GM21390 (cell line): Measurements from ENCODE around the gene NR2F2.
"Not testable (repeated sequence)": the region's sequence is repeated elsewhere in the genome, so short reads cannot be mapped to it uniquely, and the experiment has no call there.

Experiments used
- ATAC-seq: cut with Tn5 transposase; IDR thresholded peaks from one replicate; pipeline ENCODE4 v1.9.1; 2021; ENCODE audit not compliant: unreplicated experiment

The NR2F2 gene

DNA sequence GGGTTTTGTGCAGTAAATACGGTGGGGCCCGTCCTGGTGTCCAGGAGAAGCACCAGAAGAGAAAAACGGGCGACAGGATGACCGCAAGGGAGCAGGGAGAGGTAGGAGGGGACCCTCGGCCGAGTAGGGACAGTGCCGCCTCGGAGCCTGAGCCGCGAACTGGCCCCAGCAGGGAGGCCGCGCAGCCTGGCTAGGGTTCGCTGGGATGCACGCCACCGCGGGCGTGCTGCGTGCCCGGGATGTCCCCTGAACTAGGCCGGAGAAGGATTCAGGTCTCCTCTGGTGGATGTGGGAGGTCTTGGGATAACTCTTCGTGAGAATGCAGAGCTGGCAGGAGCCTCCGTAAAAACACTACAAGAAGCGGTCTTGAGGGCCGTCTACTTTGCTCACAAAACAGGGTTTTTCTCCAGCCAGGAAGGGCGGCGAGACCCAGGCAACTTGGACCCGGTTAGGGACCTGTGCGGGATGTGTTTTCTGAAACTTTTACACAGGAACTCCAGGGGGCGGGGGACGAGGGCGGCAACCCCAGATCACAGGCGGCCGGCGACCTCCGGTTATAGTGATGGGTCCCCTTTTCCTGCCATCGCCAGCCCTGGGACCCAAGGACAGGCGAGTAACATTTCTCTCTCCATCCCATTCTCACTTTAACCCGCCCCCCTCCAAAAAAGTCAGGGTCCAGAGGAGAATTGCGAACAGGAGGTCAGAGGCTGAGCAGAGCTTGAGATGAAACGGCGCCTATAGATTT is 35.5 kb downstream of the NR2F2 start:
- no peak for ATAC-seq

- no peak for ATAC-seq
These were observed 36.0 kb downstream of the NR2F2 start for GRCh38 chr15:96366526-96366877.

- ATAC-seq, result no peak
These were observed 37.1 kb downstream of the NR2F2 start for GRCh38 chr15:96367311-96368200.

DNA sequence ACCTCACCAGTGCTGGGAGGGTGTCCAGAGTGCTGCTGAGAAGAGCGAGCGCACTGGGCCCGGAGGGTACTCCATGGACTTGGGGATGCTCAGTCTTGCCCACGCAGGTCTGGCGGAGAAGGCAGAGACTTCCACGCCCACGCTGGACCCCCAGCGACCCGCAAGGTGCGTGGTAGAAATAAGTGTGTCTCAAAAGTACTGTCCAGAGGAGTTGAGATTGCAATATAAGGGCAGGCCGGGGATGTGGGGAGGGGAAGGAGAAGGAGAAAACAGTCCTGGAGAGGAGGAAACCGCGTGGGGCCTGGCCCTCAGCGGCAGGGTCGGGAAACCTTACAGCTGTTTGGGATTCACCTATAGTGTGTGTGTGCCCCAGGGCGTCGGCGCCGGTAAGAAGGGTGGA is 38.9 kb downstream of the NR2F2 start:
- ATAC-seq, result no peak

DNA sequence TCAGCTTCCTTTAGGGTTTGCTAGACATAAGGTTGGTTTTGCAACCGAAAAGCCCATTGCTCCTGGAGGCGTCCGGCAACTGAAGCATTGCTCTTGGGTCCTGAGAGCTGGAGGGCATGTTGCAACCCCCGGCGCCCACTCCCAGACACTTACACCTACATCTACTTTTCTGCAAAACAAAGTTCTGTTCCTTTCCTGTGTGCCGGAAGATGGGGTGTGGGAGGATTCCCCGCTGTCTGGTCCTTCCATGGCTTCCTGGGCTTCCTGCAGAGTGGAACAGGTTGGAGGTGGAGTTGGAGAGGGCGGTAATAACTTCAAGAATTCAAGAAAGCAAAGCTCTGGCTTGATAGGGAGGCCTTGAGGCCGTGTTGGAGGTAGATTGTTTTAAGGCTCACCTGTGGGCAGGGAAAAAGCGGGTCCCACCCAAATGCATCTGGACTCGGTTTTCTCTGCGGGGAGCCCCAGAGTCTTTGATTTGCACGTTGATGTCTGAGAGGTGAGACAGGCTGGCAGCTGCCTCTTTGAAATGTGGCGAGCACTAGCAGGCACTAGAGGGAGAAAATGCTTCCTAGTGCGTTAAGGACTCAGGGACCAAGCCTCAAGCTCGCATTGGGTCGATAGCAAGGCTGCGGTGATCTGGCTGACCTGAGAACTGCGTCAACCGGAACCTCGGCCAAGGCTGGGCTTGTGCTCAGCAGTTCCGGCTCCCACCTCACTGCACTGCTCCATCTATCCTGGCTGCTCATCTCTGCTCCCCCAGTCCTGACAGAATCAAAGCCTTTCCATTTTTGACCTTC is 39.5 kb downstream of the NR2F2 start:
- no peak for ATAC-seq

DNA sequence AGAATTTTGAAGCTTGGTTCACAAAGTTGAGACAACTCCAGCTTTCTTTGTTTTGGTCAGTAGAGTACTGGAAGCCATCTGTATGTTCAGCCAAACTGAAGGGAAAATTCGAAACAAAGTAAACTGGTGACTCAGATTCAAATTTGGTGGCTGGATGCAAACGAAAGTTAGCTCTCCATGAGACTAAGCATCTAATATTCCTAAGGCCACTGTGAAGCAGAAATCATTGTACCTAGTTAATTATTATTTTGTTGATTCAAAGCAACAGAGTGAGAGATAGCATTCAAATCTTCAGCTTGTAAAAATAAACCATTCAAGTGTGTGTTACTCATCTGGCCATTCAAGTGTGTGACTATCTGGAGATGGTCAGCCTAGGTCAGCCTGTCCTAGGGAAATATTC is 42.1 kb downstream of the NR2F2 start:
- ATAC-seq, result no peak

DNA sequence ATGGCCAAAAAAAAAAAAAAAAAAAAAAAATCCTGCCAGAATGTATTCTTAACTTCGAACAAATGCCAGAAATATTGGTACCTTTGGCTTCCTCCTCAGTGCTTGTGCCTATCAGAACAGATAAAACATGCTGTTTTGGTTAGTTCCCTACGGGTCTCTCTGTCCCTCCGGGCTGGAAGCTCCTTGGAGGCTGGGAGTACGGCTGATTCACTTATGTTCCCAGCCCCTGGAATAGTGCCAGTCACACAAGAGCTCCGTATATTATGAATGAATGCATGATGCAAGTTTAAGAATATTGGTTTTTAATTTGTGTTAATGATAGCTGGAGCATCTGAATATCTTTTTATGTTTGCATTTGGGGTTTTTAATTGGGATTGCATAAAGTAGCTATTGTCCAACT is 44.0 kb downstream of the NR2F2 start:
- ATAC-seq, result no peak

DNA sequence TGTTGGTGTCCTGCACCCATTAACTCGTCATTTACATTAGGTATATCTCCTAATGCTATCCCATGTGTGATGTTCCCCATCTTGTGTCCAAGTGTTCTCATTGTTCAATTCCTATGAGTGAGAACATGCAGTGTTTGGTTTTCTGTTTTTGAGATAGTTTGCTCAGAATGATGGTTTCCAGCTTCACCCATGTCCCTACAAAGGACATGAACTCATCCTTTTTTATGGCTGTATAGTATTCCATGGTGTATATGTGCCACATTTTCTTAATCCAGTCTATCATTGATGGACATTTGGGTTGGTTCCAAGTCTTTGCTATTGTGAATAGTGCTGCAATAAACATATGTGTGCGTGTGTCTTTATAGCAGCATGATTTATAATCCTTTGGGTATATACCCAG is 49.1 kb downstream of the NR2F2 start:
- ATAC-seq, result not testable (repeated sequence)

GRCh38 chr15:96381463-96381862 is 51.0 kb downstream of the NR2F2 start:
- ATAC-seq, result no peak

GRCh38 chr15:96385195-96385594 is 54.7 kb downstream of the NR2F2 start:
- ATAC-seq, result no peak

DNA sequence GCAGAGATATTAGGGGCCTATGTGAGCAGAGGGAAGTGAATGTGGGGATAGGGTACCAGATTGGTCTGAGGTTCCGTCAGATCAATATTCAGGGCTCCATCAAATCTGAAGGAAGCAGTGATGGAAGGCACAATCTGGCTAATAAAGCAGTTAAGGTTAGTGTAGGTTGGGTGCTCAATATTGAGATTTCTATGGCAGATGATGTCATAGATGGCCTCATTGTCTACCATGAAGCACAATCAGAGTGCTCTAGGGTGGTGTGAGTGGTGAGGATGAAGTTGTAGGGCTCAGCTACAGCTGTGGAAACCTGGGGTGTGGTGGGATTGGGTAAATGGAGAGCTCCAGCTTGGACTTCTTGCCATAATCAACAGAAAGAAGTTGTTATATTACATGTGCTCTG is 58.2 kb downstream of the NR2F2 start:
- no peak for ATAC-seq
